Measurements from ENCODE around the gene LRRK1.
A peak's percentile ranks its signal among the peaks of the same experiment; 100 is the strongest.

The LRRK1 gene

DNA sequence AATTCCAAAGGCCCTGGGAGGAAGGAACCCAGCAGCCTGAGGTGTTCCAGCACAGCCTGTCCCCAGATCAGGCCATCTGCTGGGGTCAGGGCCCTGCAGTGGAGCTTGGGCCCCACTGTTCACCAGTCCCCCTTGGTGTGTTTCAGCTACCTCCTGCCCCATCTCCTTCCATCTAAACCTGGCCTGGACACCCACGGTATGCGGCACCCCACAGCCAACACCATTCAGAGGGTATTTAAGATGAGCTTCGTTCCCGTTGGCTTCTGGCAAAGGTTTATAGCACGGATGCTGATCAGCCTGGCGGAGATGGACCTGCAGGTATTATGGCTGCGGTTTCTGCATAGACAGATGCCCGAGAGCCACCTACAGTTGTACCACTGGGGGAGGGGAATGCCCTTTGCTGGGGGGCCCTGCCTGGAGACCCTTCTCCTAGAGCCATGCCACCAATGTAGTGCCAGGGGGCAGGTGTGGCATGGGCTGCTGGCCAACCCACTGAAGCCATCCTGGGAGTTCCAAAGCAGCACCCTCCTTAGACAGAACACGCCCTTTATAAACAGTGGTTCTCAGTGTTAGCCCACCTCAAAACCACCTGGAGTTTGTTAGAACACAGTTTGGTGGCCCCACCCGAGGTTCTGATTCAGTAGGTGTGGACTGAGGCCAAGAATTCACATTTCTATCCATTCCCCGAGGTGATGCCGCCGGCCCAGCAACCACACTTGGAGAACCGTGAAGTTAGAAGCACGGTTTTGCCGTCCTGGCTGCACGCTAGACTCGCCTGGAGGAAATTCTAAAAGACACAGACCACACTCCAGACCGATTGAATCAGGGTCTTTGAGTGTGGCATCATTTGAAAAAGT lies 126.9 kb downstream of the LRRK1 start:
- peak; percentile 33 for DNase-seq

DNA sequence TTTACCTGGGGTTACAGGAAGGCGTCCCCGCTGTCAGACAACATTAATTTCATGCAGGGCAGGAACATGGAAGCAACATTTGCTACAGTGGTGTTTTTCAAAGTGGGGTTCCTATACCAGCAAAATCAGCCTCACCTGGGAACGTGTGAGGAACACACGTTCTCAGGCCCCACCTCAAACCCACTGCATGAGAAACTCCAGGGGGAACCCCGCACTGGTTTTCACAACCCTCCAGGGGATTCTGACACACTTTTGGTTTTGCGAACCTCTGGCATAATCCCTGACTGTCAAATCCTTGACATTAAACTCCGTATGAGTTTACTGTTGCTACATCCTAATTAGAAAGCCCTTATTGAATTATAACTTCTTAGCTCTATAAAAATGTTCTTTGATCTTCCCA lies 127.7 kb downstream of the LRRK1 start:
- no peak for DNase-seq

DNA sequence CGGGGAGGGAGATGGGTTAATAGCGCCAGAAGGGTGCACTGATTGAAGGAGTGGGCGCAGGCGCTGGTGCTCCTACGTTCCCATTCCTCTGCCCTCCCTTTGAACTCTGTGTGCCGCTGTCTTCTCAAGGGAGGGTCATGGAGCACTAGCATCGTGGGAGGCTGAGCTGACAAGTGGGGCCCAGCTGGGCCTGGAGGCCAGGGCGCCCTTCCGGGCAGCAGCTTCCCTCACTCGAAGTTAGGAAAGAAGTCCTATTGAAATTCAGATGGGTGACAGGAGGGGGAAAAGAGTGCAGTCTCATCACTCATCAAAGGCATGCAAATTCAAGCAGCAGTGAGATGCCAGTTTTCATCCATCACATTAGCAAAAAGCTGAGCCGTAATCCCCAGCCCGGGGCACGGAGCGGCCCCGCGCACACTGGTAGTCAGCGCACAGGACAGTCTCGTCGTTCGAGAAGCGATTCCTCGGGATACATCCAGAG lies 128.2 kb downstream of the LRRK1 start:
- DNase-seq = peak; percentile 25

DNA sequence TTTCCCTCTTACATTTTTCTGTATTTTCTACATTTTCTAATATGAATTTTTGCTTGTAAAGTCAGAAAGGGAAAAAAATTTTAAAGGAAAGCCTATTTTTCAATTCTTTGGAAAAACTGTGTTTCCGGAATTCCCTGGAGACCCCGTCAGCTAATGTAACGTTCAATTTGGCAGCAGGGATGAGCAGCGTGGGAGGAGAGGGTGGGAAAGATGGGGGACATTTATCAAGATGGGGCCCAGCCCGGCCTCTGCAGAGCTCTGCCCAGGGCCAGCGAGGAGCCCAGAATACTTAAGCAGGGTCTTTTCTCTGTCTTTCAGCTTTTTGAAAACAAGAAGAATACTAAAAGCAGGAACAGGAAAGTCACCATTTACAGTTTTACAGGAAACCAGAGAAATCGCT lies 129.0 kb downstream of the LRRK1 start:
- DNase-seq = no peak

DNA sequence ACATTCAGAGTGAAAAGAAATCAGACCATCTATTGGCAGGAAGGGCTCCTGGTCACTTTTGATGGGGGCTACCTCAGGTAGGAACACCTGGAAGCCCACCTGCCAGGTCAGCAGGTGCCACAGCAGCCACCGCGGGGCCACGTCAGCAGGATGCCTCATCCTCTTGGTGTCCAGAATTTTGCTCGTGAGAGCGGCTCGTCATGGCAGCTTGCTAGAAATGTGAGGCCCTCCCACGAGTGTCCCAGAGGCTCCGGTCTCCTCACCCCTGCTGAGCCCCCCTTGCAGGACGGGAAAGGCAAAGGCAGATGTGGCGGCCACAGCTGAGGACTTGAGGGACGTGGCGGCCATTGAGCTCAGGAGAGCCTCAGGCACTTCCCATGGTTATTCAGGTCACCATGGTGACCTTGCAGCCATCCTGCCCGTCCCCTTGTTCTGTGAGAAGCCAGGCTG lies 129.4 kb downstream of the LRRK1 start:
- DNase-seq = peak; percentile 45

DNA sequence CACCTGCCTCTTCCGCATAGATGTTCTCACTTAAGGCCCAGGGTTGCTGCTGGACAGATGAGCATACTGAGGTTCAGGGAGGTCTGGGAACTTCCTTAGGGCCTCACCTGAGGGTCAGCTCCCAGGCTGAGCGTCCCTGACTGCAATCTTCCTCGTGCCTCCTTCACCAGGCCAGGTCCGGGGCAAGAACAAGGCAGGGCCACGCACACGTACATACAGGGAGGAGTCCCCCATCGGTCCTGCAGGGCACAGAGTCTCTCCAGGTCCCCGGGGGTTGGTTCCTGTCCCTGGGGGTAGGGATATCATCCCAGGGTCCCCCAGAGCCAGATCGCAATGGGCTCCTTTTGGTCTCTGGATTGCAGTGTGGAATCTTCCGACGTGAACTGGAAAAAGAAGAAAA lies 130.1 kb downstream of the LRRK1 start:
- DNase-seq = peak; percentile 28

DNA sequence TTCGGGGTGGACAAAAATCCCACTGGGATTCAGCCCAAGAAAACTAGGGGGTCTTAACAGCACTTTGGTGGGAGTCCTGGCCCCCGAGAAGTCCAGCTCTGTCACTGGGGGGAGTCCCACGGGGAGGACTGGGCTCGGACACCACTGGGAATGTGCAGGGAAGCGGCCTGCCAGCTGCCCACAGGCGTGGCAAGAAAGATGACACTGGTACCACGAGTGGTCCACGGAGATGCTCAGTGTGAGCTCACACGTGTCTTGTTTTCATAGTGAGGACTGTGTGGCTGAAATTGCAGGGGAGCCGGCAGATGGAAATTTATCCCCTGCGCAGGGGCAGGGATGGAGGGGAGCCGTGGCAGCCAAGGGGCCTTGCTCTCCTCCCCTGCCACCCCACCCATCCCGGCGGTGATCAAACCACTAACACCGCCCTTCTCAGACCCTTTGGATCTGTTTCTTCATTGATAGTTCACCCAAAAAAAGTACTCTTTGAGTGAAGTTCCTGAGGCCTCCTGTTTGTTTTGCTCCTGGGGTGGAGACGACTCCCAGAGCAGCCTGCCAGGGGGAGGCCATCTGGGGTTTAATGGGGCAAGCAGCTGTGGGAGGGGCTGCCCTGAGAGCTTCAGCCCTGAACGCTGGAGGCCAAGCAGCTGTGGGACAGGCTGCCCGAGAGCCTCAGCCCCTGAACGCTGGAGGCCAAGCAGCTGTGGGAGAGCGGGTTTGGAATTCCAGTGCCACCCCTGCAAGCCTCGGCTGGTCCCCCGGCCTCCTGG lies 130.9 kb downstream of the LRRK1 start:
- DNase-seq = peak; percentile 25

DNA sequence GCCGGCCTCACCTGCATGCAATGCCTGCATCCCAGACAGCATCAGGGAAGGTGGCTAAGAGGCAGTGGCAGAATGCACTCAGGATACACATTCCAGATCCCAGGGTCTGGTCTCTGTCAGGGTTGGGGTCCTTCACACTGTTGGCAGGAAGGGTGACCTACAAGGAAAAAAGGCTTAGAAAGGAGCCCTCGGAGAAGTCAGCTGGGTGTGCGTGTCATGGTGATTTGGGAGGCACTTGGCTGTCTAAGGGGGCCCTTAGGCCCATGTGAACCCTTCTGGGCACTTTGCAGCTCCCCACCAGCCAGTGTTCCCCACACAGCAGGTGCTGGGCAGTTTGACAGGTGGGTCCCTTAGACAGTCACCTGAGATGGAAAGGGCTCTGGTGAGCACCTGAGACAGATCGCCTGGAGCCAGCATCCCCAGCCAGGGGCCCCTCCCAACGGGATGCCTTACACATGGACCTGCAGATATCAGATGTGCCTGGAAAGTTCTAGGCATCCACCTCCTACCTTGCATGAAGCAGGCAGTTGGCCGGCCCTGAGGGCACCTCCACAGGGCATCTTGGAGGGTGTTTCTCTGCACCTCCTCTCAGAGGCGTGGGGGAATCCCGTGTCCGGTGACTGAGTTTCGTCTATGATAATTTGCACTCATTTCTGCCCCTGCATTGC lies 131.6 kb downstream of the LRRK1 start:
- peak; percentile 35 for DNase-seq

DNA sequence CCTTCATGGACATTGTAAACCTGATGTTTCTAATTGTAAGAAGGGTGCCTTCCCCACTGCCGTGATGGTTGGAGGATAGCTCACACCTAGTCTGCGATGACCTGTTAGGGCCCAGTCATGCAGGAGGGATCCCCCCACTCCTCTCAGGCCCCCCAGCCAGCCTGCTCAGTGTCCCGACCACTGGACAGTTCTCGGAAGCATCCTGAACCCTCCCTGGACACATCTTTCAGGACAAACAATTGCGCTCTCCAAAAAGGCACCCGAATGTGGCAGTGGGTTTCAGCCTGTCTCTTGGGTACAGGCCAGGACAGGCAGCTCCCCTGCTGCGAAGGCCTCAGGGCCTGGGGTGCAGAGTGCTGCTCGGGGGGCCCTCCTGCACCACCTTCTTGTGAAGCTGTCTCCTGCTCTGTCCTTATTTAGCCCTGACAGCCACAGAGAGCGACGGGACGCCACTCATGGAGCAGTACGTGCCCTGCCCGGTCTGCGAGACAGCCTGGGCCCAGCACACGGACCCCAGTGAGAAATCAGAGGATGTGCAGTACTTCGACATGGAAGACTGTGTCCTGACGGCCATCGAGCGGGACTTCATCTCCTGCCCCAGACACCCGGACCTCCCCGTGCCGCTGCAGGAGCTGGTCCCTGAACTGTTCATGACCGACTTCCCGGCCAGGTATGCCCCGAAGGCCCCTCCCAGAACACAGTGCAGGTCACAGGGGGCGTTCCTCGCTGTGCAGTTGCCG lies 132.3 kb downstream of the LRRK1 start:
- peak; percentile 37 for DNase-seq

DNA sequence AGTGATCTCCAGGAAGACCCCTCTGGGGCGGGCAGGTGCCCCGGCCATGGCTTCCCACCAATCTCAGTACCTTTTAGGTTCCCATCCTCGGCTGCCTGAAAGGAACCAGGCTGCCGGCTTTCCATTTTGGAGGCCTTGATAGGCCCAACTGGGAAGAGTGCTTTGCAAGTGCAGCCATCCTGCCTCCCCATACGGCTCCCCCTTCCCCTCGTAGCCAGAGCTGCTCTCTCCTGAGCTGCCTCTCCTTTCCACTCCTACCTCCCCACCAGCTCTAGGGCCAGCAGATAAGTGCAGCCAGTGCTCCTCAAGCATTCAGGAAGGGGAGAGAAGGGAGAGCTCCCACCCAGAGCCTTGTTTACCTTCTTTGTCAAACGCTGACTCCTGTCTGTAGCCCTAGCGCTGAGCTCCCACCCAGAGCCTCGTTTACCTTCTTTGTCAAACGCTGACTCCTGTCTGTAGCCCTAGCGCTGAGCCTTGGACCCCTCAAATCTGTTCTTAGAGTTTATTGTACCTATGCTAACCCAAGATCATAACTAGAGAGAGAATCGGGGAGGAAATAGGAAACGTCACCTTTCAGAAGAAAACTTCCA lies 133.0 kb downstream of the LRRK1 start:
- no peak for DNase-seq

DNA sequence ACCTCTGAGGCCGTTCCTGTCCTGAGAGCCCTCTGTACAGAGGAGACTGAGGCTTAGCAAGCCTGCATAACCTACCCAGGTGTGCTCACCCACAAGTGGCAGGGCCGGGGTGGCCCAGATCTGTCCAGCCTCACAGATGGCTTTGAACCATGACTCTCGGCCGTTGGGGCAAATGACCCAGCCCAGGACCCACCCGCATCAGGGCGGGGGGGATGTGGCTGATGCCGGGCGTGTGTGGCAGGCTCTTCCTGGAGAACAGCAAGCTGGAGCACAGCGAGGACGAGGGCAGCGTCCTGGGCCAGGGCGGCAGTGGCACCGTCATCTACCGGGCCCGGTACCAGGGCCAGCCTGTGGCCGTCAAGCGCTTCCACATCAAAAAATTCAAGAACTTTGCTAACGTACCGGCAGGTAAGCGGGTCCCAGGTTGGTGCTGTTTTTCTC lies 133.5 kb downstream of the LRRK1 start:
- DNase-seq = peak; percentile 18

DNA sequence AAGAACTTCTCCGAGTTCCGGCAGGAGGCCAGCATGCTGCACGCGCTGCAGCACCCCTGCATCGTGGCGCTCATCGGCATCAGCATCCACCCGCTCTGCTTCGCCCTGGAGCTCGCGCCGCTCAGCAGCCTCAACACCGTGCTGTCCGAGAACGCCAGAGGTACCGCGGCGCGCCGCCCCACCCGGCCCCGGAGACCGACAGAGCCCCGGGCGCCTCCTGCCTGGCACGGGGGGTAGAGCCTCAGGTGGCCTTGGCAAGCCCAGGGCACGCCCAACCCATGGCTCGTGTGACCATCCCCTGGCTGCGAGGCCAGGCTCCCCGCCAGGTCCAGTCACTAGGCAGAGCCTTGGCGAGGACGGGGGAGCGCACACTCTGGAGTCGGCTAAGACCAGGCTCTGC lies 134.1 kb downstream of the LRRK1 start:
- DNase-seq = no peak

DNA sequence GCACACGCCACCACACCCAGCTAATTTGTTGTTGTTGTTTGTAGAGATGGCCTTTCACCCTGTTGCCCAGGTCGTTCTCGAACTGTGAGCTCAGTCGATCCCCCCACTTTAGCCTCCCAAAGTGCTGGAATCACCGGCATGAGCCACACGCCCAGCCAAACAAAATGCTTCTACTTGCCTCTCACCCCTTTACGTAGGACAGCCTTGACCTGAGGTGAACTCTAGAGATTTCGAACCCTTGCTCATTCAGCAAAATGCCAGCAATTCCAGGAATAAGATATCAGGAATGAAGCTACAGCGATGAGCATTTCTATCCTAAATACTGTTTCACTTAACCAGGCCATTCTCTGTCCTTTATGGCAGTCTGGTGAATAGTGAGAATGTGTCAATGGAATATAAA lies 135.0 kb downstream of the LRRK1 start:
- no peak for DNase-seq

DNA sequence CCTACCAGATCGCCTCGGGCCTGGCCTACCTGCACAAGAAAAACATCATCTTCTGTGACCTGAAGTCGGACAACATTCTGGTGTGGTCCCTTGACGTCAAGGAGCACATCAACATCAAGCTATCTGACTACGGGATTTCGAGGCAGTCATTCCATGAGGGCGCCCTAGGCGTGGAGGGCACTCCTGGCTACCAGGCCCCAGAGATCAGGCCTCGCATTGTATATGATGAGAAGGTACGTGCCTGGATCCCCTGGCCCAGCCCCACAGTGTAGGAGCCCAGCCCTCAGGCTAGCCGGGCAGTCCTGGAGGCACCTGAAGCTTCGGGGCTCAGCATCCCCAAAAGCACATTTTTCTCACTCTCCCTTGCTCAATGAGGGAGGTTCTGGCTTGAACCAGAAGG lies 135.8 kb downstream of the LRRK1 start:
- DNase-seq = no peak

DNA sequence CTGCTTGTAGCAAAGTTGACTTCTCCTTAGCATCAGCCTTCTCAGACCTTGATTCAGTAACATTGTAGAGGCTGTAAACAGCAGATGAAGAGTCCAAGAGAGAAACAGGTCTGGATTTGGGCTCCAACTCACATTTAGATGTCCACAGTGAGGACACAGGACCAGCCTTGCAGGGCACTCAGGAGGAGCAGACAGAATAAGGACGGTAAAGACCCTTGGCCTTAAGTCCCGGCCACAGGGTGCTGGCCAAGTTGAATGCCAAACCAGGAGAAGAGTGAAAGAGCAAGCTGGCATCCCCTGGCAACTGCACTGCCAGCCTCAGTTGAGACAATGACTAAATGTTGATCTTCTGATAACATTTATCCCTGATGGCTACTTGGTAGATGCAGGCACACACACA lies 136.3 kb downstream of the LRRK1 start:
- no peak for DNase-seq

DNA sequence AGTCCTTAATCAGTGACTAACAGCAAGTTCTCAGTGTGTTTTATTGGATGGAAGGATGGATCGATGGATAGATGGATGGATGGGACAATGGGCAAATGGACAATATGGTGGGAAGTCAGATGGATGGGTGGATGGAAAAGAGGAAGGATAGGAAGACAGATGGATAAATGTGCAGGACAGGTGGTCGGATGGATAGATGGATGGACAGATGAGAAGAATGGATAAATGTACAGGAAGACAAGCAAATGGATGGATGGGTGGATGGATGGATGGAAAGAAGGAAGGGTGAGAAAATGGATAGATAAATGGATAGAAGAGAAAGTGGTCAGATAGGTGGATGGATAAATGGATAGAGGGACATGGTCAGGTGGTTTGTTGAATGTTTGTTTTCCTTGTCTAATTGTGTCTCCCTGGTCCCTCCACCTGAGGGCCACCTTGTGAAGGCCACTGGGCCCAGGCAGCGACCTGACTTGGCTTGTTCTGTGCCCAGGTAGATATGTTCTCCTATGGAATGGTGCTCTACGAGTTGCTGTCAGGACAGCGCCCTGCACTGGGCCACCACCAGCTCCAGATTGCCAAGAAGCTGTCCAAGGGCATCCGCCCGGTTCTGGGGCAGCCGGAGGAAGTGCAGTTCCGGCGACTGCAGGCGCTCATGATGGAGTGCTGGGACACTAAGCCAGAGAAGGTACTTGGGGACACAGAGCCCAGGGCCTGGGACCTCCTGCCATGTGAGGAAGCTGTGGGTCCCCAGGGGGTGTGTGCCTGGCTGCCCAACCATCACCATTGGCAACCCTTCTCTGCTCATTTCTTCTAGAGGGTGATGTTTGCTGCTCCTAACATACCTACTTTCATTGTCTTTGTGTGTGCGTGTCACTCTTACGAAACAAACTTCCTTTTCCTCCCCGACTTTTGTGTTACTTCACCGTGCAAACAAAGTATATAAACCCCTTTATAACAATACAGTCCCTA lies 137.5 kb downstream of the LRRK1 start:
- DNase-seq = no peak

DNA sequence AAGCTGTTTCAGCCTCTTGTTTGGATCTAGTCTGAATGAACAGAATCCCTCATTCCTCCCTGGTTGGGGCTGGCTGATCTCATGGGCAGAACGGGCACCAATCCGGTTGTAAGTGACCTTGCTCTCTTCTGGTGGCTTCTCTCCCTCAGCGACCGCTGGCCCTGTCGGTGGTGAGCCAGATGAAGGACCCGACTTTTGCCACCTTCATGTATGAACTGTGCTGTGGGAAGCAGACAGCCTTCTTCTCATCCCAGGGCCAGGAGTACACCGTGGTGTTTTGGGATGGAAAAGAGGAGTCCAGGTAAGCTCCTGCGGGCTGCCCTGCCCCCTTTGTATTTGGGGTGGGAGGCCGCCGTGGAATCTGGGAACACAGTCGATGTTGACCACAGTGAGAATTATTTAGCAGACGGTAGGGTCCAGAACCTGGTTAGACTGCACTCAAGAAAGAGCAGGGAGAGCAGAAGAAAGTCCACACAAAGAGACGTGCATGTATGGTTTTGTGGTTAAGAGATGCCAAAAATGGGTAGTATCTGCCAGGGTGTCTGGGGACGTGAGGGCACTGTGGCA lies 138.8 kb downstream of the LRRK1 start:
- DNase-seq = peak; percentile 15

DNA sequence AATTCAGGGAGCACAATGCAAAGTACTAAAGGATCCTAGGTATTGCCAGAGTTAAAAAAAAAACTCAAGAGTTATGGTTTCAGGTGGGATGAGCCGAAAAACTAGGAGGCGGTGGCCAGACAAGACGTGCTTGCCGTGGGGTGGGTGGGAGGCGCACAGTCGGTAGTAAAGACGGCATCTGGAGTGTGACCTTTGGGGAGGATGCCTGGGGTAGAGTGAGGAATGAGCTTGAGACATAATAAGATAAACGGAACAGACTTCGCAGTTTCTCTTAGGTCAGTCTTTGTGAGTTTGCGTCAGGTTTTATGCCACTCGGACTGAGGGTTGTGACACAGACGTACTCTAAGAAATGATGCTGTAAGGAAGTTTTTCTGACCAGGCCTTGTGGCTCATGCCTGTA lies 139.6 kb downstream of the LRRK1 start:
- no peak for DNase-seq

DNA sequence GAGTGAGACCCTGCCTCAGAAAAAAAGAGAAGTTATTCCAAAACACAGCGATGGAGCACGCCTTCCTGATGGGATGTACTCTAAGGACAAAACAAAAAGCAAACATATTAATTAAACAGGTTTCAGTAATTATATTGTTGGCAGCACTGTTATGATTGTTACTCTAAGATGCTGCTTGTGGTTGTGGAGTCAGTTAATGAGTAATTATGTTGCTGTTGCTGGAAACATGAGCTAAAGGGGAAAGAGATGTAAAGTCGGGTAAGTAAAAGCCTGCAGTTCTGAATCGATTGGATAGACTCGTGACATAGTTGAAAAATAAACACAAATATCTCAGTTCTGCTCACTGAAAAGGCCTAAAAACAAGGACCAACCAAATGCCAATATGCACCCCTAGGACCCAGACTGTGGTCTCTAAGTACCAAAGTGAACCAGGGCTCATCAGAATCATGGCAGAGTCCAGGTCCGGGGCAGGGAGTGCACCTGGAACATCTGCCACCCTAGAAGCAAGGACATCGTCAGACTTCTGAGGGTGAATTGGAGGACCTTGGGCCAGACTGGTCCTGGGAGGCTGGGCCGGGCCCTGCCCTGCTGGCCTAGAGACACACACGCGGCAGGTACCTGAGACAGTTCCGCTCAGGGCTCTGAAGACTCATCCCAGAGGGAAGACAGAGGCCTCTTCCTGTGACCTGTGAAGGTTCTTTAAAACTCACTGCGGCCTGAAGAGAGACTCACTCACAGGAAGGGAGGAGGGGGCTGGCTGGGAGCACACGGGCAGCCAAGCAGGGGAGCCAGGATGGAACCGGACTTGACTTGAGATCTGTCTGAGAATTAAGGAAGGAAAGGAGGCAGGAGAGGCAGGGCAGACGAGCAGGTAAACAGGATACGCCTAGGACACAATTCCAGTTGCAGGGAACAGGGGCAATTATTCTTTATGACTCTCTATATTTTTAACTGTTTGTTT lies 140.5 kb downstream of the LRRK1 start:
- peak; percentile 17 for DNase-seq
